KBM-7 (cell line): ENCODE data around the gene DUSP8.

Experiments used
- DNase-seq: peaks from one replicate; pipeline ENCODE4 v3.0.0-alpha.2; 2015
- in situ Hi-C: fragments of 300-500 bp; cut with MboI; formaldehyde crosslinking; loops from 2 replicates; pipeline ENCODE4 v1.14.3; 2020; ENCODE audit warnings: low sequenced_read_pairs, low pct_unique_long_range_greater_than_20kb, mixed read lengths

The DUSP8 gene

GRCh38 chr11:1557904-1558774, 13.9 kb downstream of the DUSP8 start:
- no peak for DNase-seq
- in situ Hi-C loops = no loop called here

DNA sequence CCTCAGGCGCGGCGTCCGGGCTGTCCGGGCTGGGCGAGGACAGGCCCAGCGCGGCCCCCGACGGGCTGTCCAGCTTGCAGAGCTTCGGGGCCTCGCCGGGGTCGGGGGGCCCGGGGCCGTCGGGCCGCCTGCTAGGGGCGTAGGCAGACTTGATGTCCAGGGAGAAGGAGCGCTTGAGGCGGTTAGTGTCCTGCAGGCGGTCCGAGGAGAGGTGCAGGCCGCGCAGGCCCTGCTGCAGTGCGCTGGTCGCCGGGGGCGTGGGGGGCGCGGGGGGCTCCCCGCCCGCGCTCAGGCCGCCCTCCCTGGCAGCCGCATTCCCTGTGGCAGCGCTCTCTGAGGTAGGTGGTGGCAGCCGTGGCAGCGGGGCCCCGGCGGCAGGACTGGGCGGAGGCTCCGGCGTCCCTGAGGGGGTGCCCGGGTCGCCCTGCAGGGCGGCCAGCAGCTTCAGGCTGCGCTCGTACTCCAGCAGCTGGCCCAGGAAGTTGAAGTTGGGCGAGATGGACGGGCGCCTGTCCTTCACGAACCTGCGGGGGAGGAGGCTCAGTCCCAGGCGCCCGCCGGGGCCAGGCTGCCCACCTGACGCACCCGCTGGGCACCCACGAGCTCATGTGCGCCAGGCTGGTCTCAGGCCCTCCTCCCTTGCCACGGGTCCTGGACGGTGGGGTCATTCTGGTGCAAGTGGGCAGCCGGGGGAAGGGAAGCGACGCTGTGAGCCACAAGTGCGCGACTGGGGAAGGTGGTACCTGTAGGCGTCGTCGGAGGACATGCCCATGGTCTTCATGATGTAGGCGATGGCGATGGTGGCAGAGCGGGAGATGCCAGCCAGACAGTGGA, 14.8 kb downstream of the DUSP8 start:
- in situ Hi-C loops = no loop called here
- DNase-seq = no peak

- DNase-seq = no peak
- in situ Hi-C loops = no loop called here
Observed at GRCh38 chr11:1556278-1556902, 15.7 kb downstream of the DUSP8 start.

DNA sequence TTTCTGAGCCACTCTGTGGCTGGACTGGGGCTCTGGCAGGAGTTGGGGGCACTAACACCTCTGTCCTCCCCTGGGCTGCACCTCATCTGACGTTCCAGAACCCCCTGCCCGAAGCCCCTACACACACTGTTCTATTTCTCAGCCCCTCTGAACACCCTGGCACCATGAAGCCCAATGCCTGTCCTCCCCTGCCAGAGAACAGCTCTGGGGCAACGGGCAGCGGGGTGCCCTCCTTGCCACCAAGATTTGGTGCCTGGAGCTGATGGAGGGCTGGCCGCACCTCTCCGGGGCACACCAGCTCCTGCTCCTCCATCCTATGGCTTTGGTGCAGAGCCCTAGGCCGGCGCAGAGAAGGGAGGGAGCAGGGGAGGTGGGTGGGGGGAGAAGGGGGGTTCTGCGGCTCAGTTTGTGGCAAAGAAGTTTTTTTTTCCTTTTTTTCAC, 16.3 kb downstream of the DUSP8 start:
- in situ Hi-C loops = no loop called here

DNA sequence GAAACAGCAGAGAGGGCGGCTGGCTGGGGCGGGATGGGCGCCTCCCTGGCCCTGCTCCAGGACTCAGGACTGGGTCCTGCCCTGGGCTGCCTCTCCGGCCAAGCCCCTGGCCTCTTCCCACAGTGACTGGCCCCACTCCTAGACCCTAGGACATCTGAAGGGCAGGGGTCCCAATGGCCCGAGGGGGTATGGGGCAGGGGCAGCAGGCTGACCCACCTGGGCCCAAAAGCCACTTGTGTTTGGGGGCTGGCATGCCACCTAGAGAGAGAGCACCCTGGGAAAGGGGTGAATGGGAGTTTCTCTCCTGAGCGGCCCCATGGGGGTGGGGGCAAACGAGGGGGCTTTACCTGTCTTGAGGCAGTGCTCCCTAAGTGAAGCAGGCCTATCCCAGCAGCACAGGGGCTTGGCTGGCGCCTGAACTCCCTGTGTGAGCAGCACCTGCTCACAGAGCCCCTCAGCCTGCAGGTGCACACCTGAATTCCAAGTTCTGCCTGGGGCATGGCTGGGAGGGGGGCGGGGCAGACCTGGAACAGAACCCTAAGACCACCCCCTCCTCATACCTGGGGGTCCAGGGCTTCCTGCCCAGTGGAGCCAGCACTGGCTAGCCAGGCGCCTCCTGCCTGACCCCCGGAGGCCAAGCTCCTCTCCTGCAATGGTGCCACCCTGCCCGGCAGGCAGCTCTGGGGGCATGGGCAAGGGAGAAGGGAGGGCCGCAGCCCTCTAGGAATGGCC, 16.9 kb downstream of the DUSP8 start:
- DNase-seq = no peak
- in situ Hi-C loops = no loop called here

More for the DNA sequence above, 16.3 kb downstream of the DUSP8 start:
- DNase-seq = no peak

- in situ Hi-C loops = no loop called here
- DNase-seq = no peak
Observed at GRCh38 chr11:1553808-1554594, 18.1 kb downstream of the DUSP8 start.

DNA sequence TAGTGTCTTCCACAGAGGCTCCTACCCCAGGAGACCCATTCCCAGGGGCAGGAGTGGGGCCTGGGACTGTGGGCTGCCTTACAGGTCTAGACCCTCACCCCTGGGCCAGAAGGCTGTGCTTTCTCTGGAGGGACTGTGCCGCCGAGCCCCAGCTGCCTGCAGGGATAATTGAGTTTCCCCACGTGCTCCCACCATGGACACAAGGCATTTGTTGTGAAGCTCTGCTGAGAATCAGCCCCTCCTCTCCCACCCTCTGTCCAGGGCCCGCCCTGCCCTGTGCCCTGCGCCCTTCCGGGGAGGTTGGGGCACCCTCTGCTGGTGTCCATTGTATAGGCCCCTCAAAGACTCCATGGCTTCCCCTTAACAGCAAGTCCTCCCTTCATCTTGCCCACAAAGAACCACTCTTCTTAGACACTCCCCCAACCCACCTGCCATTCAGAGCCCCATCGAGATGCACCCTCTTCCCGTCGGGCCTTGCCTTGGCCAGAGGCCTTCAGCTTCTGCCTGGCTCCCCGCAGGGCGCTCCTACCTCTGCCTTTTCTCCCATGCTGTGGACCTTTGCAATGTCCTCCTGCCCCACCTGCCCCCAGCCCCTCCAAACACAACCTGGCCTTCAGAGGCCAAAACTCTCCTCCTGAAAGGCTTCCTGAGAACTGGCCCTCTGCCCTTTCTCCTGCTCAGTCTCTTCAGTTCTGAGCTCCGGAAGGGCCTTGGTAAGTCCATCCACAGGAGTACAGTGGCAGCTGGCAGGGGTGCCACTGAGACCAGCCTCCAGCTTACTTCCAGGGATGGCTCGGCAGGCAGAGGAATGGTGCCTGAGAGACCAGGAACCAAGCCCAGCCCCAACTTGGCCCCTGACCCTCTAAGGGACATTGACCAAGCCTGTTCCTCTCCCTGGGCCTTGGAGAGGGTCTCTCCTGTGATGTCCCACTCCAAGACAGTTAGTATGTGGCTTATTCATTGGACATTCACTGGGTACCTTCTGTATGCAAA, 22.4 kb downstream of the DUSP8 start:
- in situ Hi-C loops = no loop called here
- no peak for DNase-seq

GRCh38 chr11:1548221-1549070, 23.6 kb downstream of the DUSP8 start:
- DNase-seq = peak; percentile 32
- in situ Hi-C loops = no loop called here

GRCh38 chr11:1547467-1548098, 24.5 kb downstream of the DUSP8 start:
- in situ Hi-C loops = no loop called here
- DNase-seq = no peak

DNA sequence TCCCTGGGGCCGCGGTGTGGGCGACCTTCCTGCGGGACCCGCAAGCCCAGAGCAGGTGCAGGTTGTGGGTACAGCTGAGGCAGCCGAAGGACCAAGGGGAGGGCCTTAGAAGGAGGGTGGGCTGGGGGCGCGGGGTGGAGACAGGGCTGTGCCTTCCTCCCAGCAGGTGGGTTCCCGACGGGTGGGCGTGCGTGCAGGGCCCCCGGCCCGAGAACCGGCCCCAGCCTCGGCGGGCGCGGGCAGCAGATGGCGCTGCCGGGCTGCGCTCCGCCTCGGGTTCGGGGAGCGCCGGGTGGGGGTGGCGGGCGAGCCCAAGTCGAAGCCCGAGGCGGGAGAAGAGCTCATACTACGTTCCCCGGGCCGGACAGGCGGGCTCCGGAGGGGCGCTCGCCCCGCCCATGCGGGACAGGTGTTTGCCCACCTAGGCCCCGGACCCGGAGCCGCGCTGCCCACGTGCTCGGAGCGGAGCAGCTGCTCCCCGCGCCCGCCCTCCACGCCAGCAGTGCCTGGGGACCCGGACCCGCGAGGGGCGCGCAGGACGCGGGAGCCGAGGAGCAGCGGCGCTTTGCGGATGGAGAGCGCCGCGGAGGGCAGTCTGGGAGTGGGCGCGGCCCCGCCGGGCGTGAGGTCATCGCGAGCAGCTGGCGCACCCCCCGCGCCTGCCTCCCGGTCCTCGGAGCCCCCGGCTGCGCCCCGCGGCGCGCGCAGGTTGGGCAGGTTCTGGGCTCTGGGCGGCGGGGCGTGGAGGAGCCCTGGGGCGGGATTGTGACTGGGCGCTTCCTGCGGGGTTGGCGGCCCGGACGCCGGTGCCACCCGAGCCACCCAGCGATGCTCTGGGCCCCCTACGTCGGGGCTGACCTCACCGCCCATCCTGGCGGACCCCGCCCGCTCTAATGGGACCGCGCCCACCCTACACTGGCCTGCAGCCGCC, 25.3 kb downstream of the DUSP8 start:
- in situ Hi-C loops = no loop called here
- peak; percentile 41 for DNase-seq

DNA sequence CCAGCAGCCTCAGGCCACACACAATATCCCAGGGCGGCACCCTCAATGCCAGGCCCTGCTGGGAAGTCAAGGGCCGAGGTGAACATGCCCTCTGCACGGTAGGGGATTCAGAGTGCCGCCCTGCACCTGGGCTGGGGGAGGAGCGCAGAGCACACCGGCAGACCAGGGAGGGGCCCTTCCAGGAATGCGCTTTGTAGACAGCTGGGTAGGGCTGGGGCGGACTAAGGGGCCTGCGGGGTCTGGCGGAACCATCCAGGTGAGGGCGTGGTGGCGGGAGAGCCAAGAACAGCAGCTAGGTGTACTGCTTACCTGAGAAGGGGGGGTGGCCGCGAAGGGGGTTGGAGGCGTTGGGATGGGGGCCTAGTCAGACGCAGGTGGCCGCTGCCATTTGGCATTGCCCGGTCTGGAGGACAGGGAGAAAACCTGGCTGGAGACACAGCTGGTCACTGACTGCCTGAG, 26.0 kb downstream of the DUSP8 start:
- DNase-seq = no peak
- in situ Hi-C loops = no loop called here

DNA sequence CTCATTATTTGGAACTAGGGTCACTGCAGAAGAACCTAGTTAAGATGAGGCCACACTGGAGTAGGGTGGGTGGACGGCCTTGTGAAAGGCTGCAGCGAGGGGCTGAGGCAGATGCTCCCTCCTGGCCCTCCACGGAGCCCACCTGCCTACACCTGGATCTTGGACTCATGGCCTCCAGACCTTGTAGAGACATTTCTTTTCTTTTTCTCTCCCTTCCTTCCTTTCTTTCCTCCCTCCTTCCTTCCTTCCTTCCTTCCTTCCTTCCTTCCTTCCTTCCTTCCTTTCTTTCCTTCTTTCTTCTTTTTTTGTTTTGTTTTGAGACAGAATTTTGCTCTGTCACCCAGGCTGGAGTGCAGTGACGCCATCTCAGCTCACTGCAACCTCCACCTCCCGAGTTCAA, 26.6 kb downstream of the DUSP8 start:
- DNase-seq = no peak
- in situ Hi-C loops = no loop called here

DNA sequence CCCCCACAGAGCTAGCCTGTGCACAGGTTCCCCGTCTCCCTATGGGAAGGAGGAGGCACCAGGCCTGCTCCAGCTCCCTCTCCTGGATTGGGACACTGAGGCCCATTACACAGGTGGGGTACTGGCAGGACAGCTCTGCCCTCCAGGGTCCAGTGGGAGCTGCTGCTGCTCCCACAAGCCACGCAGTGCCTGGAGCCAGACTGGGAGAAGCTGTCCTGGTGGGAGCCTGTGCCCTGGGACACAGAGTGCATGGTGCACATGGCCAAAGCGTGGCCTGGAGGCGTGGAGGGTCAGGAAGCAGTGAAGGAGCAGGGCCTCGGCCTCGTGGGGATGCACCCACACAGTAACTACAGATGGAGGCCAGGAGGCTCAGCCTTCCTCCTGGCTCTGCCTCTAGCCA, 27.5 kb downstream of the DUSP8 start:
- DNase-seq = no peak
- in situ Hi-C loops = no loop called here

DNA sequence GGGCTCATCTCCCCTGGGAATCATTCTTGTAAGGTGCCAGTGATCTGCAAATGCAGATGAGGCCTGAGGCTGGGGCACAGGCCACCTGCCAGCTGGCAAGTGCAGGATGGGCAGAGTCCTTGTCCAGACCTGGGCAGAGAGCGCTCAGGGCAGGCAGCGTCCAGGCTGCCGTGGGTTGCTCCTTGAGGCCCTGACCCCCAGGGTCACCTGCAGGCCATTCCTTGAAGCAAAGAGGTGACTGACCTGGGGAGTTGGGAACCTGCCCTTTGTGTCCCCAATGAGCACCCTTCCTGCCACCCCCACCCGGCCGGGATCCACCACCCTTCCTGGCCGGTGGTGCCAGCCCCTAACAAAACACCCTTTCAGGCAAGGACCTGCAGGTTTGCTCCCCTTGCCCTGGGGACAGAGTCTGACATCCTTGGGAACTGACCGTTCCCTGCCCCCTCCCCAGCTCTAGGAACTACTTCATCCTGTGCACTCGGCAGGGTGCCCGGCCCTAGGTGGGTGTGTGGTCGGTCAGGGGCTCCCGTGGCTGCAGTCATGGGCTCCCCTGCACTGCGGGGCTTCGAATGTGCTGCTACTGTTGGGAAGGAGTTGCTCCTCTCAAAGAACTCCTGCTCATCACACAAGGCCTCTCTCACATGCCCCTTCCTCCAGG, 28.3 kb downstream of the DUSP8 start:
- in situ Hi-C loops = no loop called here
- no peak for DNase-seq
